ENCODE results near the gene C1QL4. TPM values are rescaled to one million over a fixed set of nuclear protein-coding genes. Genes with fewer than 3 reads are reported as not detected.

The C1QL4 gene
- total and polyA plus RNA-seq, 8 donors = not detected

DNA sequence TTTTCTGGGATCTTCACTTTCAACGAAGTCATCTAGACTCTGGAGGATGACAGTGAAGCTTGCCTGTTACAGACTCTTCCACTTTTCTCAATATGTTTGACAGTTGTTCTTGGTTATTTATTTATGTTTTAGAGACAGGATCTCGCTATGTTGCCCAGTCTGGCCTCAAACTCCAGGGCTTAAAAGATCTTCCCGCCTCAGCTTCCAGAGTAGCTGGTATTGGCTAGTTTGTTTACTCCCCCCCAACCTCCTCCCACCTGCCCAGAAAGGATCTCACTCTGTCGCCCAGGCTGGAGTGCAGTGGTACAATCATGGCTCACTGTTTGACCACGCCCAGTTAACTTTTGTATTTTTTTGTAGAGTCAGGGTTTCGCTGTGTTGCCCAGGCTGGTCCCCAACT, 33.6 kb upstream of the C1QL4 start:
- H3K9me3 ChIP-seq = no peaks in the 10 kb centered on the region
- TF ChIP-seq POLR2AphosphoS5 (IDR thresholded peaks at IDR 0.05) (no peak), EP300 (IDR thresholded peaks at IDR 0.05) (no peak), POLR2A (IDR thresholded peaks at IDR 0.05) (no peak)
- TF ChIP-seq, protein P1, sequence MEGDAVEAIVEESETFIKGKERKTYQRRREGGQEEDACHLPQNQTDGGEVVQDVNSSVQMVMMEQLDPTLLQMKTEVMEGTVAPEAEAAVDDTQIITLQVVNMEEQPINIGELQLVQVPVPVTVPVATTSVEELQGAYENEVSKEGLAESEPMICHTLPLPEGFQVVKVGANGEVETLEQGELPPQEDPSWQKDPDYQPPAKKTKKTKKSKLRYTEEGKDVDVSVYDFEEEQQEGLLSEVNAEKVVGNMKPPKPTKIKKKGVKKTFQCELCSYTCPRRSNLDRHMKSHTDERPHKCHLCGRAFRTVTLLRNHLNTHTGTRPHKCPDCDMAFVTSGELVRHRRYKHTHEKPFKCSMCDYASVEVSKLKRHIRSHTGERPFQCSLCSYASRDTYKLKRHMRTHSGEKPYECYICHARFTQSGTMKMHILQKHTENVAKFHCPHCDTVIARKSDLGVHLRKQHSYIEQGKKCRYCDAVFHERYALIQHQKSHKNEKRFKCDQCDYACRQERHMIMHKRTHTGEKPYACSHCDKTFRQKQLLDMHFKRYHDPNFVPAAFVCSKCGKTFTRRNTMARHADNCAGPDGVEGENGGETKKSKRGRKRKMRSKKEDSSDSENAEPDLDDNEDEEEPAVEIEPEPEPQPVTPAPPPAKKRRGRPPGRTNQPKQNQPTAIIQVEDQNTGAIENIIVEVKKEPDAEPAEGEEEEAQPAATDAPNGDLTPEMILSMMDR (IDR thresholded peaks at IDR 0.05) = no peak
- DNase-seq = no peak
- intact Hi-C loops (cut with DNase I; ENCODE audit: low total_unique reads) = no loop called here
- peaks cover 21 to 35% (median 29%) of the 10 kb centered on the region in 4 donors for H3K4me1 ChIP-seq
- peaks cover 0 to 11% (median 5%) of the 10 kb centered on the region in 4 donors for H3K36me3 ChIP-seq
- no peaks in the 10 kb centered on the region for H3K27me3 ChIP-seq
- H3K27ac ChIP-seq = peak overlapping the region in 1 of 5 donors; percentile 97
- WGBS, 5 donors = 90 to 94% (median 91%) methylated on average over 6 of the region's 6 CpGs
- no peak overlapping the region for H3K4me3 ChIP-seq

- 24 to 42% (median 28%) methylated on average over 6 of the region's 6 CpGs for WGBS, 5 donors
- Histone ChIP-seq H3K36me3 (peaks cover 0 to 11% (median 5%) of the 10 kb centered on the region in 4 donors), H3K9me3 (no peaks in the 10 kb centered on the region), H3K4me1 (peaks cover 22 to 40% (median 29%) of the 10 kb centered on the region in 4 donors), H3K27ac (peak overlapping the region in 4 of 5 donors; percentile 50 to 97 (median 79)), H3K27me3 (no peaks in the 10 kb centered on the region), H3K4me3 (no peak overlapping the region)
- intact Hi-C loops (cut with DNase I; ENCODE audit: low total_unique reads) = no loop called here
- DNase-seq = peak; percentile 43 to 75
- no peak for TF ChIP-seq POLR2AphosphoS5 (IDR thresholded peaks at IDR 0.05)
- TF ChIP-seq, protein P1 (IDR thresholded peaks at IDR 0.05) = peak in 3 of 7 experiments; percentile 15 to 36 (median 26)
These were observed 32.6 kb upstream of the C1QL4 start for GRCh38 chr12:49369411-49370145.

DNA sequence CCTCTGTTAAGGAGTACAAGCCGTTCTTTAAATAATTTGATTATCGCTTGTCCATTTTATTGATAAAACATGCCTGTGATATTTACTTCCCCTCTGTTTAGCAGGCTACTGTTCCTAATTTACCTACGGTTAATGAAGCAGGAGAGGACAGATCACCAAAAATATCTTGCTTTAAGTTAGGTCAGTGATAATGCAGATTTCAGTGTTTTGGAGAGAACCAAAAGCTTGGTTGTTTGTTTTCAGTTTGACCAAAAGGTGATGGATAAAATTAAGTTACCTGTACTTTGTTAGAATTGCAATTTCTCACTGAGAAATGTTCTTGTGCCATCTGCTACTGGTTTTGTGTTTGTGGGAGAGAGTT, 31.2 kb upstream of the C1QL4 start:
- Histone ChIP-seq H3K27ac (peak overlapping the region in 4 of 5 donors; percentile 90 to 97 (median 94)), H3K36me3 (peaks cover 0 to 4% (median under 1%) of the 10 kb centered on the region in 4 donors), H3K4me1 (peaks cover 22 to 40% (median 29%) of the 10 kb centered on the region in 4 donors), H3K9me3 (no peaks in the 10 kb centered on the region), H3K27me3 (no peaks in the 10 kb centered on the region), H3K4me3 (peak overlapping the region; percentile 62 to 89 (median 72))
- WGBS, 5 donors = 14 to 24% (median 16%) methylated on average over 3 of the region's 3 CpGs
- intact Hi-C loops (cut with DNase I; ENCODE audit: low total_unique reads) = no loop called here
- TF ChIP-seq EP300 (IDR thresholded peaks at IDR 0.05) = no peak
- DNase-seq = no peak

GRCh38 chr12:49367381-49368239, 30.6 kb upstream of the C1QL4 start, which contains the start of gene SPATS2:
SPATS2 (plus strand) TSS chr12:49367462; CDS start chr12:49461013, 93,551 bp downstream.
- Histone ChIP-seq H3K4me3 (peak within 1 kb of the TSS; percentile 62 to 89 (median 72)), H3K4me1 (peaks cover 22 to 40% (median 29%) of the 10 kb centered on the region in 4 donors), H3K9me3 (no peaks in the 10 kb centered on the region), H3K36me3 (no peaks in the 10 kb centered on the region), H3K27ac (peak within 1 kb of the TSS; percentile 90 to 97 (median 94)), H3K27me3 (no peaks in the 10 kb centered on the region)
- no peak for DNase-seq
- intact Hi-C loops (cut with DNase I; ENCODE audit: low total_unique reads) = no loop called here
- TF ChIP-seq EP300 (IDR thresholded peaks at IDR 0.05) (no peak), POLR2AphosphoS5 (IDR thresholded peaks at IDR 0.05) (peak in 1 of 3 donors; percentile 1)
- WGBS, 5 donors = 1 to 3% (median 1%) methylated on average over 32 to 52 of the region's 52 CpGs

DNA sequence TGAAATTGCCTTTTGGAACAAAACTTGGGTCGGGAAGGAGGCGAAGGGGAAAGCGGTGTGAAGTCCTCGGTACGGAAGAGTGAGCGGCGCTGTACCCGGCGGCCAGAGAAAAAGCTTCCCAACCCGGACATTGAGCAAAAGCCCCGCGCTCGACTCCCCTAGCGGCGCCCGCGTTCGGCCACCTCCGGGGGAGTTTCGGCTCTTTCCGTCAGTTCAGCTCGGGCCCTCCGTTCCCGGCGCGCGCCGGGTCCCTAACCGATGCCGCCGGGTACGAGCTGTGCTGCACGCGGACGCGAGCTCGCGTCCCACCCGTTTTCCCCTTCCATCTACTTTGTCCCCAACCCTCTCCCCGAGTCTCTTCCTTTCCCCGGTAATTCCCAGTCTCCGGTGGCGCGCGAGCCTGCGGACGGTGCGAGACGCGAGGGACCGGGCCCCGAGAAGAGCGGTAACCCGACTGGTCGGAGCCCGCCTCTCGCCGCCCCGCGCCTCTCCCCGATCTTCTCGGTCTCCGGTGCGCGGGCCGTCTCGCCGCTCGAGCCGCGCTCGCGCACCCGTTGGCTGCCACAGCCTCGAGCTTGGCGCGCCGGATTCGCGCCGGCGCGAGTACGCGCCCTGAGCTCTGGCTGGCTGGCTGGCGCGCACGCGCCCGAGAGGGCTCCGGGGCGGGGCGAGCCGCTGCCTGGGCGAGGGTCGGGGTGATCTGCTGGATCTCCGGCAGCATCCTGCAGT, 29.8 kb upstream of the C1QL4 start:
- H3K27me3 ChIP-seq = no peaks in the 10 kb centered on the region
- WGBS, 5 donors = 0 to 1% (median 1%) methylated on average over 82 to 97 of the region's 97 CpGs
- intact Hi-C loops (cut with DNase I; ENCODE audit: low total_unique reads) = no loop called here
- TF ChIP-seq POLR2A (IDR thresholded peaks at IDR 0.05) (no peak), EP300 (IDR thresholded peaks at IDR 0.05) (no peak), POLR2AphosphoS5 (IDR thresholded peaks at IDR 0.05) (peak in 2 of 3 donors; percentile 67 to 73)
- TF ChIP-seq, protein P1 (IDR thresholded peaks at IDR 0.05) = peak in 3 of 7 experiments; percentile 17 to 38 (median 36)
- peak overlapping the region; percentile 90 to 97 (median 94) for H3K27ac ChIP-seq
- peak overlapping the region; percentile 62 to 89 (median 72) for H3K4me3 ChIP-seq
- no peaks in the 10 kb centered on the region for H3K9me3 ChIP-seq
- no peaks in the 10 kb centered on the region for H3K36me3 ChIP-seq
- H3K4me1 ChIP-seq = peaks cover 22 to 40% (median 29%) of the 10 kb centered on the region in 4 donors
- DNase-seq = peak; percentile 91 to 98
